Fibroblast of gingiva (primary cell): ENCODE measurements around the gene METAP2.
A peak's percentile ranks its signal among the peaks of the same experiment; 100 is the strongest.
"Not testable (repeated sequence)": the region's sequence is repeated elsewhere in the genome, so short reads cannot be mapped to it uniquely, and the experiment has no call there.

Experiments used
- DNase-seq: peaks from one replicate; pipeline ENCODE4 v3.0.0-alpha.2; 2011; ENCODE audit warnings: low read depth

The METAP2 gene

GRCh38 chr12:95462551-95462950, 11.4 kb upstream of the METAP2 start:
- no peak for DNase-seq

DNA sequence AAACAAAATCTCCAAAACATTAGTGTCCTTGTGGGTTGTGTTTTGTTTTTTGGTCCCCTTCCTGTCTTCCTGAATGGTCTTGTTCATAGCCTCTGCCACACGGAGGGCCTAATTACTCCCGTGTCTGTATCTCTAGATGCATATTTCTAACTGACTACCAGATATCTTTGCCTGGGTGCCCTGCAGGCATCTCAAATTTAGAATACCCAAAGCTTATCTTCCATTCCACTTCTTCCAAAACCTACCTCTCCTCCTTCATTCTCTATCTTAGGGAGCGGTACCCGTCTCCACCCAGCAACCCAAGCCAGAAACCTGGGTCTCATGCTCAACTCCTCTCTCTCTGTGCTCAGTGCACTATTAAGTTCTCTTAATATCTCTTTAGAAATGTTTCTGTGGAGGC, 10.9 kb upstream of the METAP2 start:
- DNase-seq, result no peak

GRCh38 chr12:95463776-95464175, 10.2 kb upstream of the METAP2 start:
- not testable (repeated sequence) for DNase-seq

- DNase-seq, result no peak
These were observed 8.7 kb upstream of the METAP2 start for GRCh38 chr12:95465275-95465674.

DNA sequence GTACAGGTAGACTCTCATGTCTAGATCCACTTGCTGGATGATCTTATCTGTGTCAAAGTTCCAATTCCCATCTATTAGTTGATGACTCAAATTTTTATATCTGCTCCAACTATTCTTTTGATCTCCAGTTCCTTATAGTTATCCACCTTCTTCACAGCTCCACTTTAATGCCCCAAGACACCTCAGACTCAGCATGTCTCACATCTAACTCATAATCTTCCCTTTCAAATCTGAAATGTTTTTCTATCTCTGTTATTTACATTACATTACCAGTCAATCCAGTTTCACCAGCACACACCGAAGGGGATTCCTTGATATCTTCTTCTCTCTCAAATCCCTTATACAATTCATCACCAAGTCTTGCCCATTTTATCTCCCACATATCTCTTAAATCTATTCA, 3.7 kb upstream of the METAP2 start:
- no peak for DNase-seq

GRCh38 chr12:95473231-95473883, 595 bp upstream of the METAP2 start:
- peak; percentile 31 for DNase-seq

DNA sequence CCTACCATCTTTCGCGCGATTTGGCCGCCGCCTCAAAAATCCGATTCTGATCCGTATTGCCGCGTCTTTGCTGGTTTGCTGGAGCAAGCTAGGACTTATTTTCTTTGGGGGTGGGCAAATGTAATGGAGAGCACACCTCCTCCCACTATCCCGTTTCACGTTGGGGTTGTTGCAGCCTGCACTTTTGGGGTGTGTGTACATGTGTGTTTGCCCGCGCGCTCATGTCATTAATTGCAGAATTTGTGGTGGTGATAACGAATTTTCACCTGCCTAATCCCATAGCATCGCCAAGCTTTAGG, 657 bp downstream of the METAP2 start:
- peak; percentile 6 for DNase-seq

DNA sequence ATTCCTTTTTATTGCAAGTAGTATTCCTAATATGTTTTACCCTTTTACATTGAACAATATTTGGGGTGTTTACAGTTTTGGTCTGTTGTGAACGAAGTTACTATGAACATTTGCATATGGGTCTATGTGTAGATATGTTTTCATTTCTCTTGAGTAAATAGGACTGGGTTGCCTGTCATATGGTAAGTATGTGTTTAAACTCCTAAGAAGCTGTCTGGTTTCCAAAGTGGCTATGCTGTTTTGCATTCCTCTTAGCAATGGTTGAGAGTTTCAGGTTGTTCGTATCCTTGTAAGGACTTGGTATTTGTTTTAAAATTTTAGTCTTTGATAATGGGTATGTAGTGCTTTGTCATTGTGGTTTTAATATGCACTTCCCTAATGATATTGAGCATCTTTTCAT, 6.3 kb downstream of the METAP2 start:
- peak; percentile 8 for DNase-seq

DNA sequence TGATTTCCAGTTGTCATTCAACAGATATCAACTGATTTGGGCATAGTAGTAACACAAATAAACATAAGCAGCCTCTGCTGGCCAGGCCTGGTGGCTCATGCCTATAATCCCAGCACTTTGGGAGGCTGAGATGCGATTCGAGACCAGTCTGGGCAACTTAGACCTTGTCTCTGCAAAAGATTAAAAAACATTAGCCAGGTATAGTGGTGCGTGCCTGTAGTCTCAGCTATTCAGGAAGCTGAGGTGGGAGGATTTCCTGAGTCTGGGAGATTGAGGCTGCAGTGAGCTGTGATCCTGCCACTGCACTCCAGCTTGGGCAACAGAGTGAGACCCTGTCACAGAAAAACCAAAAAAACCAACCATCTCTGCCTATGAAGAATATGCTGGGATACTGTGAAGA, 7.1 kb downstream of the METAP2 start:
- no peak for DNase-seq

GRCh38 chr12:95481888-95482287, 7.9 kb downstream of the METAP2 start:
- DNase-seq, result no peak

- not testable (repeated sequence) for DNase-seq
These were observed 8.6 kb downstream of the METAP2 start for GRCh38 chr12:95482564-95482963.

GRCh38 chr12:95484524-95484923, 10.6 kb downstream of the METAP2 start:
- DNase-seq, result peak; percentile 58

DNA sequence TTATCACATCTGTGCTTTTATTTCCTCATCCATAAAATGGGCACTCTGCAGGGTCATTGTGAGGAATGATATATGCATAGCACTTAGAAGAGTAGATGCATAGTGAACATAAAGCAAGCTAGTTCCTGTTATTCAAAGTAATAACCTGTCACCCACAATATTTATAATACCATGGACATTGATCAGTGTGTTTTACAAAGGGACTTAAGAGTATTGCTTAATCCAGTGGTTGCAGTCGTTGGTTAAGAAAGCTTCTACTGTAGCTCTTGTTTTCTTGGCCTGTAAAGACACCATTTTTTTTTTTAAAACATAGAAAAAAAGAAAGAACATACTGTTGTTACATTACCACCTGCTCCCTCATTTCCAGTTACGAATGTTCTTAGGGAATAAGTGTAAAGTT, 13.1 kb downstream of the METAP2 start:
- DNase-seq, result no peak

DNA sequence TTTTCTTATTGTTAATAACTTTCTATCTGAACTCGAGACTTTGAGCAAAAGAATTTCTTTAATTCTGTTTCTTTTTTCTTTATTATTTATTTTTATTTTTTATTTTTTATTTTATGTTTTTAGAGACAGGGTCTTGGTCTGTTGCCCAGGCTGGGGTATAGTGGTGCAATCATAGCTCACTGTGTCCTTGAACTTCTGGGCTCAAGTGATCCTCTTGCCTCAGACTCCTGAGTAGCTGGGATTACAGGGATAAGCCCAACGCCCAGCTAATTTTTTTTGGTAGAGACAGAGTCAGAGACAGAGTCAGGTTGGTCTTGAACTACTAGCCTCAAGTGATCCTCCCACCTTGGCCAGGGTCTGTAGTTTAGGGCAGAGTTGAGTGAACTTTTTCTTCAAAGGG, 18.5 kb downstream of the METAP2 start:
- DNase-seq, result no peak

DNA sequence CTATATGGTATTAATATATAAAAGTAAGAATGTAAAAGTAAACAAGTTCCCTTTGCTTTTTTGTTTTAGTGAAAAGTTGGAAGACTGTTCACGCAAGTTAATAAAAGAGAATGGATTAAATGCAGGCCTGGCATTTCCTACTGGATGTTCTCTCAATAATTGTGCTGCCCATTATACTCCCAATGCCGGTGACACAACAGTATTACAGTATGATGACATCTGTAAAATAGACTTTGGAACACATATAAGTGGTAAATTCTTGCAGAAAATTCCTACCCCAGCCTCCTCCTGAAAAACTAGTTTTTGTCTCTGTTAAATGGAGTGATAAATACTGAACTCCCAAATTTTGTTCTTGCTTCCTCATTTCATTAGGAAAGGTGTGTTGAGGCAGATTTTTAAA, 20.9 kb downstream of the METAP2 start:
- DNase-seq, result no peak

DNA sequence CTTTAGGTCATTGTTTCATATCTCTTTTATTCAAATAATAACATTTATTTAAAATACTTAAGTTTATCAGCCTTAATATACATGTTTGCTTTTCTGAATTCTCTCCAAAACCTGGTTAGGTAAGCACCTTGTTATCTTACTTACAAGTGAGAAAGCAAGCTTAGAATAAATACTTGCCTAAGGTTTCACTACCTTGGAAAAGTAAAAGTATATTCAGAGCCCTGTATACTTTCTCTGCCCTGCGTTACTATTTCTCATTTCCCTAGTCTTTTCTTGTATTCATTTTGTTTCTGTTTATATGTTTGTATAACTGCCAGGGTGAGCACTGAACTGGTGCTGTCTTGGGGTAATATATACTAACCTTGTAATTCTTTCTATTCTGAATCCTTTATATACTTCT, 21.5 kb downstream of the METAP2 start:
- DNase-seq, result no peak

- no peak for DNase-seq
These were observed 23.1 kb downstream of the METAP2 start for GRCh38 chr12:95497031-95497430.

DNA sequence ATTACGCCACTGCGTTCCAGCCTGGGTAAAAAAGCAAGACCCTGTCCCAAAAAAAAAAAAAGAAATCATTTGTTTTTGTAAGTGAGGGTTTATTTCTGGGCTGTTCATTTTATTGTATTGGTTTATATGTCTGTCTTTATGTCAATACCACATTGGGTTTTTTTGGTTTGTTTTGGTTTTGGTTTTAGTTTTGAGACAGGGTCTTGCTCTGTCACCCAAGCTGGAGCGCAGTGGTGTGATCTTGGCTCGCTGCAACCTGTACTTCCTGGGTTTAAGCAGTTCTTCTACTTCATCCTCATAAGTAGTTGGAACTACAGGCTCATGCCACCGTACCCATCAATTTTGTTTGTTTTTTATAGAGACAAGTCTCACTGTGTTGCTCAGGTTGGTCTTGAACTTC, 25.0 kb downstream of the METAP2 start:
- no peak for DNase-seq

DNA sequence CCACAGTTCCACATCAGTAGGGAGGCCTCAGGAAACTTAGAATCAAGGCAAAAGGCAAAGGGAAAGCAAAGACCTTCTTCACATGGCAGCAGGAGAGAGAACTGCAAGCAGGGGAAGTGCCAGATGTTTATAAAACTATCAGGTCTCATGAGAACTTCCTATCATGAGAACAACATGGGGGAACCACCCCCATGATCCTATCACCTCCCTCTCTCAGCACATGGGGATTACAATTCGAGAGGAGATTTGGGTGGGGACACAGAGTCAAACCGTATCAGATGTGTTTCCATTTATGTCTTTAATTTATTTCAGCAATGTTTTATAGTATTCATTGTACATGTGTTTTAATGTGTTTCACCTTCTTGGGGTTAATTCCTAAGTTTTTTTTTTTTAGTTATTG, 25.8 kb downstream of the METAP2 start:
- no peak for DNase-seq

GRCh38 chr12:95504140-95504539, 30.2 kb downstream of the METAP2 start:
- DNase-seq, result no peak

DNA sequence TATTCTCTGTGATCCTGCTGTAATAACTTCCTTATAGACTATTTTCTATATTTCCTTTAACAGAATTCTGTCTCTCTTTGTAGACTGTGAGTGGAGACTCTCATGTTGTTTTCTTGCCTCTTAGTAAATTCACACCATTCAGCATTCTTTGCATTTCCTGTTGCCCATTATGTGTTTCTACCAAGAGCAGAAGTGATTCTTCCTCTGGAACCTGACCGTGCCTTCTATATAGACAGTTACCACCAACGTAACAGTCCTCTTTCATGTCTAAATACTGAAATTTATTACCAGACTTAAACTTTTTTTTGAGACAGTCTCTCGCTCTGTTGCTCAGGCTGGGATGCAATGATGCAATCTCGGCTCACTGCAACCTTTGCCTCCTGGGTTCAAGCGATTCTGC, 31.1 kb downstream of the METAP2 start:
- no peak for DNase-seq

DNA sequence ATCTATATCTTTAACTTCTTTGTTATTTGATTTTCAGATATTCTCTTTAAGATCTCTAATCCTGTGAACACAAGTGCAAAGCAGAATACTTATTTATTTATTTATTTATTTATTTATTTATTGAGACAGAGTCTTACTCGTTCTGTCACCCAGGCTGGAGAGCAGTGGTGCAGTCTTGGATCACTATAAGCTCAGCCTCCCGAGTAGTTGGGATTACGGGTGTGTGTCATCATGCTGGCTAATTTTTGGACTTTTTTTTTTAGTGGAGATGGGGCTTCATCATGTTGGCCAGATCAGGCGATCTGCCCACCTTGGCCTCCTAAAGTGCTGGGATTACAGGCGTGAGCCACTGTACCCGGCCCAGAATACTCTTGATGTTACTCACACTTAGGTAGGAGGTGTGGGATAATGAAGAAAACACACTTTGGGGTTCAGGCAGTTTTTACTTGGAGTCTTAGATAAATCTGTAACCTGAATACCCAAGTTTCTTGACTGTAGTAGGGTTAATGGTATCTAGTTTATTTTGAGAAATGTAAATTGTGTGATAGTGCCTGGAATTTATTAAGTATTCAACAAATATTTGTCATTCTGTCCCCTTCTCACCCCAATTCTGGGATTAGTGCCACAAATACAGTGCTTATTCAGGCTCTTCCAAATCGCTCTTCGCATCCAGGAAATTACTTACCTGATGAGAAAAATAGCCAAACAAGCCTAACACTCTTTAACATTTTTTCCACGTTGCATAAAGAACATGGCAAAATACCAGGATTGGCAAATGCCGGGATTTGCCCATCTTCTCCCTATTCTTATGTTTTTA, 33.0 kb downstream of the METAP2 start:
- DNase-seq, result no peak

DNA sequence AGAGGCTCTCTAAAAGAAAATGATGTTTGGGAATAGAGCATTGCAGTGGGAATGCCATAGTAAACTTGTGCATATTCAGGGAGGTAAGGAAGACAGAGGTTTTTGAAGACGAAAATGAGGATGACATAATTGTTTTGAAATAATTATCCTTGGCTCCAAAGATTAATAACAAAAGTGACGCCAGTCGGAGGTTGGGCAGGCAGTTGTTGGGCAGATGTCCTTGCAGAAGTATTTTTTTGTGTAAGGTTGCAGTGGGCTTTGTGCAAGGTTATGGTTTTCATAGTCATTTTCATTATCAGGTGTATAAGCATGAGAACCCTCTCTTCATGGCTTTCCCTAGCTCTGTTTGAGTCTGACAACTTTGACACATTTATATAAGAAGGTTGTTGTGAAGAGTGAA, 35.3 kb downstream of the METAP2 start:
- DNase-seq, result no peak

GRCh38 chr12:95511977-95512376, 38.0 kb downstream of the METAP2 start:
- no peak for DNase-seq
